Epidermal melanocyte (primary cell): Measurements from ENCODE around the gene HES4.
A peak's percentile ranks its signal among the peaks of the same experiment; 100 is the strongest.

Experiments used
- DNase-seq: peaks from one replicate; pipeline ENCODE4 v3.0.0; 2011; ENCODE audit warnings: low spot score; ENCODE audit not compliant: insufficient read length

Gene HES4, protein sequence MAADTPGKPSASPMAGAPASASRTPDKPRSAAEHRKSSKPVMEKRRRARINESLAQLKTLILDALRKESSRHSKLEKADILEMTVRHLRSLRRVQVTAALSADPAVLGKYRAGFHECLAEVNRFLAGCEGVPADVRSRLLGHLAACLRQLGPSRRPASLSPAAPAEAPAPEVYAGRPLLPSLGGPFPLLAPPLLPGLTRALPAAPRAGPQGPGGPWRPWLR

DNA sequence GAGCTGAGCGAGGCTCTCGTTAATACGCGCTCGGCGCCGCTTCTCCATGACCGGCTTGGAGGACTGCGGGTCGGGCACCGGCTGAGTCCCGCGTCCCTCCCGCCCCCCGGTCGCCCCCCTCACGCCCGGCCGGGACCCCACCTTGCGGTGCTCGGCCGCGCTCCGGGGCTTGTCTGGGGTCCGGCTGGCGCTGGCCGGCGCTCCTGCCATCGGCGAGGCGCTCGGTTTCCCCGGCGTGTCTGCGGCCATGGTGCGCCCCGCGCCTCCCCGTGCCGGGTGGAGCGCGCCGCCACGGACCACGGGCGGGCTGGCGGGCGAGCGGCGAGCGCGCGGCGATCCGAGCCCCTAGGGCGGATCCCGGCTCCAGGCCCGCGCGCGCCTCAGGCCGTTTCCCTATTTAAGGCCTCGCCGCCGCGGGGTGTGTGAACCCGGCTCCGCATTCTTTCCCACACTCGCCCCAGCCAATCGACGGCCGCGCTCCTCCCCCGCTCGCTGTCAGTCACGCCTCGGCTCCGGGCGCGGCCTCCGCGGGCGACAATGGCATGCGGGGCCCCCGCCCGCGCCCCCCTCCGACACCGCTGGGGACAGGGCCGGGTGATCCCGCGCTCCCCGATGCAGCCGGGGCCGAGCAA lies at the start of gene HES4:
Gene HES4 (minus strand): TSS at position 373 of the 632 bp plus-strand sequence. CDS start 124 bp downstream, at position 249.
- peak; percentile 86 for DNase-seq

DNA sequence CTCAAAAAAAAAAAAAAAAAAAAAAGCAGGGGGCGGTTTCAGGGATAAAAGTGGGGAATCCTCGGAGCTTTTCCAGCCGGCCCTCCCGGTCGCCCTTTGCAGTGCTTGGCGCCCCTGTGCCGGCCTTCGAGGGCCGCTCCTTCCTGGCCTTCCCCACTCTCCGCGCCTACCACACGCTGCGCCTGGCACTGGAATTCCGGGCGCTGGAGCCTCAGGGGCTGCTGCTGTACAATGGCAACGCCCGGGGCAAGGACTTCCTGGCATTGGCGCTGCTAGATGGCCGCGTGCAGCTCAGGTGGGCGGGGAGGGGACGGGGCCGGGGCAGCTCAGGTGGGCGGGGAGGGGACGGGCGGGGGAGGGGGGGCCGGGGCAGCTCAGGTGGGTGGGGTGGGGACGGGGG lies 48.9 kb upstream of the HES4 start:
- no peak for DNase-seq

DNA sequence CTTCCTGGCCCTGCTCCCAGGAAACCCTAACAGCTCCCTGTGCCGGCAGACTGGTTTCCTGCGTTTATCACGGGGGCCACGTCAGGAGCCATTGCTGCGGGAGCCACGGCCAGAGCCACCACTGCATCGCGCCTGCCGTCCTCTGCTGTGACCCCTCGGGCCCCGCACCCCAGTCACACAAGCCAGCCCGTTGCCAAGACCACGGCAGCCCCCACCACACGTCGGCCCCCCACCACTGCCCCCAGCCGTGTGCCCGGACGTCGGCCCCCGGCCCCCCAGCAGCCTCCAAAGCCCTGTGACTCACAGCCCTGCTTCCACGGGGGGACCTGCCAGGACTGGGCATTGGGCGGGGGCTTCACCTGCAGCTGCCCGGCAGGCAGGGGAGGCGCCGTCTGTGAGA lies 48.1 kb upstream of the HES4 start:
- DNase-seq = no peak

DNA sequence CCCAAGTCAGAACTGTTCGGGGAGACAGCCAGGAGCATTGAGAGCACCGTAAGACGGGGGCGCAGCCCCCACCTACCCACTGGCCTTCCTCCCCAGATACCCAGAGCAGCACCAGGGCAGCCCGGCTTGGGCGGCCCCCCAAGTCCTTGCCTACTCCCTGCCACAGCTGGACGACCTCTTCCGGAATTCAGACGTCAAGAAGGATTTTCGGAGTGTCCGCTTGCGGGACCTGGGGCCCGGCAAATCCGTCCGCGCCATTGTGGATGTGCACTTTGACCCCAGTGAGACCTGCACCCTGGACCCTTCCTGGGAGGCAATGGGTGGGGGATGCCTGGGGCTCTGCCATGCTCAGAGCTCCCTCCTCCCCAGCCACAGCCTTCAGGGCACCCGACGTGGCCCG lies 47.5 kb upstream of the HES4 start:
- DNase-seq = no peak

DNA sequence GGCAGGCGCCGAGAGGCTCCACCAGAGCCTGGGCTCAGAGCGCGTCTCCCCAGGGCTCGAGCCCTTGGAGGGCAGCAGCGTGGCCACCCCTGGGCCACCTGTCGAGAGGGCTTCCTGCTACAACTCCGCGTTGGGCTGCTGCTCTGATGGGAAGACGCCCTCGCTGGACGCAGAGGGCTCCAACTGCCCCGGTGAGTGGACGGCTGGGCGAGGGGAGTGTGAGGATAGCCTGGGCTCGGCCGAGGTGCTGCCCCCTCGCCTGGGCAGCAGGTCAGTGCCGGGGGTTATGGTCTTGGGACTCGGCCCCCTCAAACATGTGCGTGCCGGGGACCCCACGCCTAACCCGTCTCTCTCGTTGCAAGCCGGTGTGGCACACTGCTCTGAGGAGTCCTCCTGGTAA lies 46.9 kb upstream of the HES4 start:
- DNase-seq = no peak

DNA sequence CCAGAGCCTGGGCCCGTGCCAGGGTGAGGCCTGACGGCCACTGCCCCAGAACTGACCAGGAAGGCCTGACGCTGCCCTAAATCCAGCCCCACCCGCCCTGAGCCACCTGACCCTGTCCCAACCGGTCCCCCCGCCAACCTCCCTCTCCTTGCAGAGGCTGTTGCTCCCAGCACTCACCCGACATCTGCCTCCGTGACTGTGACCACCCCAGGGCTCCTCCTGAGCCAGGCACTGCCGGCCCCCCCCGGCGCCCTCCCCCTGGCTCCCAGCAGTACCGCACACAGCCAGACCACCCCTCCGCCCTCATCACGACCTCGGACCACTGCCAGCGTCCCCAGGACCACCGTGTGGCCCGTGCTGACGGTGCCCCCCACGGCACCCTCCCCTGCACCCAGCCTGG lies 46.3 kb upstream of the HES4 start:
- no peak for DNase-seq

DNA sequence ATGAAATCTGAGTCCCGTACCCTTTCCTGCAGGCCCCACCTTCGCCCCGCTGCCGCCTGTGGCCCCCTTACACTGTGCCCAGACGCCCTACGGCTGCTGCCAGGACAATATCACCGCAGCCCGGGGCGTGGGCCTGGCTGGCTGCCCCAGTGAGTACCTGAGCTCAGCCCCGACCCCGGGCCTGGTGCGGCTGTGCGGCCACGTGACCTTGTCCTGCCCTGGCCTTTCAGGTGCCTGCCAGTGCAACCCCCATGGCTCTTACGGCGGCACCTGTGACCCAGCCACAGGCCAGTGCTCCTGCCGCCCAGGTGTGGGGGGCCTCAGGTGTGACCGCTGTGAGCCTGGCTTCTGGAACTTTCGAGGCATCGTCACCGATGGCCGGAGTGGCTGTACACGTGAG lies 45.2 kb upstream of the HES4 start:
- no peak for DNase-seq

DNA sequence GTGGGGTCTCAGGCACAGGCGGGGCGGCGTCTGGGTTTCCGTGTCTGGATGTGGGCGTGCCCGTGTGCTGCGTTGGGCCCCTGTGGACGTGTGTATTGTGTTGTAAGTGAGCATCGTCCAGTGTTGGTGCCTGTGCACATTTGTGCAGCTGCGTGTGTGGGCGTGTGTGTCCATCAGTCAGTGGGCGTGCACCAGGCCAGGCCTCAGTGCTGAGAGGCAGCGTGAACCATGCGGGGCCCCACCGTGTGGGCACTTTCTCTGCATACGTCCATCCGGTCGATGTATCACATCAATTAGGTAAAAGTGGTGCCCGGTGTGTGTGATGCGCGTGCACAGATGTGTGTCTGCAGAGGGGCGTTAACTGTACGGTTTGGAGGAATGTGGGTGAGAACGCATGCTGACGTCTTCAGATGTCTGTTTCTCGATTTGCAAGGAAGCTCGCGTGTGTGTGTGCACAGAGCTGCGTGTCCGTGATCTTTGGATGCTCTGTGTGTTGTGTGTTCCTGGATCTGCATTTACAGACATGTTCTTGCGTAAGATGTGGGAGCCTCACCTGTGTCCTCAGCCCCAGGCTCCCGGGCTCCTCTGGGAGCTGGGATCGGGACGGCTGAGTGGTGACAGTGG lies 44.7 kb upstream of the HES4 start:
- DNase-seq = no peak

DNA sequence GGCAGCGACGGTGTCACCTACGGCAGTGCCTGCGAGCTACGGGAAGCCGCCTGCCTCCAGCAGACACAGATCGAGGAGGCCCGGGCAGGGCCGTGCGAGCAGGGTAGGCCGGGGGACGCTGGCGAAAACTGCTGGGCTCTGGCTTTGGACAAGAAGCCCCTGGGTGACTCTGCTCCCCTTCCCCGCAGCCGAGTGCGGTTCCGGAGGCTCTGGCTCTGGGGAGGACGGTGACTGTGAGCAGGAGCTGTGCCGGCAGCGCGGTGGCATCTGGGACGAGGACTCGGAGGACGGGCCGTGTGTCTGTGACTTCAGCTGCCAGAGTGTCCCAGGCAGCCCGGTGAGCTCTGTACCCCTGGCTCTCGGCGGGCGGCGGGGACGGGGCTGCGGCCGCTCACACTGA lies 44.0 kb upstream of the HES4 start:
- no peak for DNase-seq

DNA sequence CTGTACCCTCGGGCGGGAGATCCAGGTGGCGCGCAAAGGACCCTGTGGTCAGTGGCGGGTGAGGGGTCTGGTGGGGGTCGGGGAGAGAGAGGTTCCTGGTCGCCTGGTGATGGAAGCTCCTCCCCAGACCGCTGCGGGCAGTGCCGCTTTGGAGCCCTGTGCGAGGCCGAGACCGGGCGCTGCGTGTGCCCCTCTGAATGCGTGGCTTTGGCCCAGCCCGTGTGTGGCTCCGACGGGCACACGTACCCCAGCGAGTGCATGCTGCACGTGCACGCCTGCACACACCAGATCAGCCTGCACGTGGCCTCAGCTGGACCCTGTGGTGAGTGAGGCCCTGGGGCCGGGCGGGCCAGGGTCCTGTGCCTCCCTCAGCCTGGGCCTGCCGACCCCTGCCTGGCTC lies 43.5 kb upstream of the HES4 start:
- DNase-seq = no peak

DNA sequence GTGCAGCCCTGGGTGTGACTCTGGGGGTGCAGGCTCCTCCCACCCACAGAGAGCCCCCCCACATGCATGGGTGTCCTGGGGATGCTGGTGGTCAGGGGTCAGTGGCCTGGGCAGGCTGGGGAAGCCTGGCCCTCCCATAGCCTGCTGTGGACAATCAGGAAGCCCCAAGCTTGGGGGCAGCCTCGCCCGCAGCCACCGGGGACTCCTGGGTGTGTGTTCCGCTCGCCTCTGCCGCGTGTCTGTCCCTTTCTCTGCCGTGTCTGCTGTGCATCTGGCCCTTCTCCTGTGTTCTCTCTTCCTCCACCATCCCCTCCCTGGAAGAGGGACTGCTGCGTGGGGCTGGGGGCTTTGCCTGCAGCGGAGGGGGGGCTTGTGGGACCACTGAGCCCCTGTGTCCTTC lies 42.9 kb upstream of the HES4 start:
- DNase-seq = no peak

DNA sequence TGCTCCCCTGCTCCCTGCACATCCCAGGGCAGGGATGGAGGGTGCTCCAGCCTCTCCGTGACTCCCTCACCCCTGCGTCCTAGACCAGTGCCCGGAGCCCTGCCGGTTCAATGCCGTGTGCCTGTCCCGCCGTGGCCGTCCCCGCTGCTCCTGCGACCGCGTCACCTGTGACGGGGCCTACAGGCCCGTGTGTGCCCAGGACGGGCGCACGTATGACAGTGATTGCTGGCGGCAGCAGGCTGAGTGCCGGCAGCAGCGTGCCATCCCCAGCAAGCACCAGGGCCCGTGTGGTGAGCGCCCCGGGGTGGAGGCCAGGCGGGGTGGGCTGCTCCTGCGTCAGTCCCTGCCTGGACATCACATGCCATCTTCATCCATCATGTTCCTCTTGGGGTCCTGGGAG lies 42.0 kb upstream of the HES4 start:
- no peak for DNase-seq

DNA sequence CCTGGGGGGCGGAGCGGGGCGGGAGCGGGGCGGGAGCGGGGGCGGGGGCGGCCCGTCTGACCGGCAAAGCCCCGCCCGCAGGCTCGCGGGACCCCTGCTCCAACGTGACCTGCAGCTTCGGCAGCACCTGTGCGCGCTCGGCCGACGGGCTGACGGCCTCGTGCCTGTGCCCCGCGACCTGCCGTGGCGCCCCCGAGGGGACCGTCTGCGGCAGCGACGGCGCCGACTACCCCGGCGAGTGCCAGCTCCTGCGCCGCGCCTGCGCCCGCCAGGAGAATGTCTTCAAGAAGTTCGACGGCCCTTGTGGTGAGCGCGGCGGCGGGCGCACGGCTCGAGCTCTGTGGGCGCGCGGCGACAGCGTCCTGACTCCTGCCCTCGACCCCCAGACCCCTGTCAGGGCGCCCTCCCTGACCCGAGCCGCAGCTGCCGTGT lies 41.2 kb upstream of the HES4 start:
- DNase-seq = no peak

DNA sequence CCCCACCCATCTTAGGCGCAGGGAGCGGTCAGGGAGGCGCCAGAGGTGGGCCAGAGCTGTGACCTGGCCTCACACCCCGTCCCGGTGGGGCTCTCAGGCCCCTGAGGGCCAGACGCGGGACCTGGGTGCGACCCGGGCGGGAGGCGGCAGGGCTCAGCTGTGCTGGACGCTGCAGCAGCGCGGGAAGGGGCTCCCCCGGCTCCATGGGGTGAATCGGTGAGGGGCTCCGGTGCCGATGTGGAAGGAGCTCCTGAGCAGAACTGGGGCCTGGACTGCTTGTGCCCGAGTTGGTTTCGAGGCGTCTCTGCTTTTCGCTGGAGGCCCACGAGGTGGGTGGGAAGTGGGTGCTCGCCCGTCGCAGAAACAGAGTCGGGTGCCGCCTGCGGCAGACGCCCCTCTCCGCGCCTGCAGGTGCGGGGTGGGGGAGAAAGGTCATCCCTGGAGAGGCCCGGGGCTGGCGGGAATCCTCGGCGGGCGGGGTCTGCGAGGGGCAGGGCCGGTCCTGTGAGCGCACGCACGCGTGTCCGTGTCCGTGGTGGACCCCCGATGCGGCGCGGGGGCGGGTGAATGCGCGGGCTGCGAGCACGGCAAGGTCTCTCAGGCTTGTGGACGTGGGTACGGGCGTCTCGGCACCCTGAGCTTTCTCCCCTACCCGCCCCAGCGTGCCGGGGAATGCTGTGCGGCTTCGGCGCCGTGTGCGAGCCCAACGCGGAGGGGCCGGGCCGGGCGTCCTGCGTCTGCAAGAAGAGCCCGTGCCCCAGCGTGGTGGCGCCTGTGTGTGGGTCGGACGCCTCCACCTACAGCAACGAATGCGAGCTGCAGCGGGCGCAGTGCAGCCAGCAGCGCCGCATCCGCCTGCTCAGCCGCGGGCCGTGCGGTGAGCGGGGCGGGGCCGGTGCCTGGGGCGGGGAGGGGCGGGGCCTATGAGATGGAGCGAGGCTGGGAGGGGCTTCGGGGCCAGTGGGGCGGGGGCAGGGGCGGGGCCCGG lies 40.4 kb upstream of the HES4 start:
- peak; percentile 93 for DNase-seq

DNA sequence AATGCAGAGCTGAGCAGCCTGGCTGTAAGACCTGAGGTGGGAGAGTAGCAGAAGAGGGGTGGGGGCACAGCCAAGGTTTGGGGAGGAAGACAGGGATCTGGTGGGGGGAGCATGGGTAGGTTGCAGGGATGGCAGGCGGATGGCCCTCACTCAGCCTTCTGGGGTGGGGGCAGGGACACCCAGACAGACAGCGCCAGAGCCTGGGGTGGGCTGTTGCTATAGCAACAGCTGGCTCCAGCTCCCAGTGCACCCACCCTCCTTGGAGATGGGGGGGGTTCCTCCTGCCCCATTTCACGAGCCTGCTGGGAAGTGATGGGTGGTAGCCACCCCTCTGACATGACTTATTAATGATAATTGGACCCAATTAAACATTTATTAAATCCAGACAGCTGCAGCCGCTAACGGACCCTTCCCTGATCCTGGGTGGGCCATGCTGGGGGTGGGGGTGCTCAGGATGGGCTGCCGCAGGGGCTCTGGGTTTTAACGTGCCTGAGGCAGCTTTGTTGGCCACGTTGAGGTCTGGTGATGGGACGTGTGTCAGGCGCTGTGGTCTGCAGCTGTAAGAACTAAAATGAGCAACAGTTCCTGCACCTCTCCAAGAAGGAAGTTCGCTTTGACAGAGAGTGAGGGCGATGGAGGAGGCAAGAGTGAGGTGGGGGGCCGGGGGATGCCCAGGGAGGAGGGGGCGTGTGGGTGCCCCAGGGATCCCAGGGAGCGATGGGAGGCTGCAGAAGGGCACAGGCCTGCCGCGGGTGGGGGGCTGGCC lies 39.4 kb upstream of the HES4 start:
- DNase-seq = no peak

DNA sequence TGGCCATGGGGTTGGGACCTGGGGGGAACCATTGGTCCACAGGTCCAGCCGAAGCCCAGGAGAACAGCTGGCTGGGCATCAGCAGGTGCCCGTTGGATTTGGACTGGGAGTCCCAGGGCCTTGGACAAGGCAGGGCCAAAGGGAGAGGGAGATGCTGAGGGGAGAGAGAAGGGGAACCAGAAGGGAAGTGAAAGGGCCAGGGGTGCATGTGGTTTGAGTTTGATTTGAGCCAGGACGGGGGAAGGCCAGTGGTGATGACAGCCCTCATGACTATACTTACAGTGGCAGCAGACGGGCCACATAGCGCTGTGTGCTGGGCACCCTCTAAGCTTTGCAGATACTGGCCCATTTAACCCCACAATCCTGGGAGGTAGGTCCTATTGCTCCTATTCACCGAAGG lies 38.8 kb upstream of the HES4 start:
- no peak for DNase-seq

DNA sequence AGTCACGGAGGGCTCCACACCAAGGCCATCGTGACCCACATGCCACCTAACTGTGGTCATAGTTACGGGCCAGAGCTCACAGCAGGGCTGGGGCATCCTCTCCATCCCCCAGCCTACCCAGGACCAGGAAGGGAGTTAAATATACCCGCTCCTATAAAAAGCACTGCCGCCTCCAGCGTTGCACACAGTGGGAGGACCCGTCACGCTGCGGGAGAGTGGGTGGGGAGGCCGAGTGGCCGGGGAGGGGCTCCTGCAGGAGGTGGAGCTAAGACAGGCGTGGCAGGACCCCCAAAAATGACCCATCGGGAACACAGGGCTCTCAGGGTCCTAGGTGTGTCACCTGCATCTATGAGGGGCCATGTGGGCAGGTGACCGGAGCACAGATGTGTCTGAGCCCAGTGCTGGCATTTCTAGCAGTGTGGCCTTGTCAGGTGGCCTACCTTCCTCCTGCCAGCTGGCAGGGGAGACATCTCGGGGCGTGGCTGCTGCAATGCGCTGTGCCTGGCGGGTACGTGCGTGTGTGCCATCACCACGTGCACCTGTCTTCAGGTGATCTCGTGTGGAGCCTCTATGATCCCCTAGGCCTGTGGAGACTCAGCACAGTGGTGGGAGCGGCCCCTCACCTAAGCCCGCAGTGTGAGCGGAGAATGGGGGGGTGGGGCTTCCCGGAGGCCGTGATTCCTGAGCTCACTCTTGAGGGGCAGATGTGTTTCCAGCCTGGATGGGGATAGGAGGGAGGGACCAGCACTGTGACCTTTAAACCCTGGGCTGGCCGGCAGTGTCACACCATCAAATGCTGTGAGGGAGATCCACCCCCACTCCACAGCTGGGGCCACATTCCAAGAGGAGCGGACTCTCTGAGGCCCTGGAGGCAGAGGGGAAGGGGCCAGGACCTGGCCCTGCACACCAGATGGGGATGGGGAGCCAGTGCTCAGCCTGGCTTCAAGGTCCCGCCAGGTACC lies 37.8 kb upstream of the HES4 start:
- no peak for DNase-seq

DNA sequence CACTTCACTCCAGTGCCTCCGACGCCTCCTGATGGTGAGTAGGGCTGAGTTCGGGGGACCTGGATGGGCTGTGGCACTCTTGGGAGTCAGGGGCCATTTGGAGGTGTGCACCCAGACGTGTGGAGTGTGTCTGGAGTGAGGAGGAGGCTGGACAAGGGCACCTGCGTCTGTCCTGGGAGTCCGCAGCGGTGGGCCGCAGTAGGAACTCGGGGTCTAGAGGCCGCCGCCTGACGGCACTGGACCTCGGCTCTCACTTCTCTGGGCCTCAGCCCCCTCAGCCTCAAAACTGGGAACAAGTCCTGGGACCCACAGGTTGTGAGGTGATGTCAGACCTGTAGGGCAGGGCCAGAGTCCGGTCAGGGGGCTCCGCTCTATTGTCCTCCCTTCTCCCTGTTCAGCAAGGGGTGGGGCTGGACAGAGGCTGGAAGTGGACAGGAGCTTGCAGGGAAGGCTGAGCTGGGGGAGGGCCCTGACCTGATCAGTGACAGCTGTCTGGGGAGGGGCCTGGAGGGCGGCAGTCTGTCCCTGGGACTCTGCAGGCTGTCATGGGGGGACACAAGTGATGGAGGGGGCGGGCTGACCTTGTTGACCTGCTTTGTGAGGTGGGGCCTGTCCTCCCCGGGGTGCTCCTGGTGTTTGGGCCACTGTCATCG lies 35.5 kb upstream of the HES4 start:
- DNase-seq = no peak

DNA sequence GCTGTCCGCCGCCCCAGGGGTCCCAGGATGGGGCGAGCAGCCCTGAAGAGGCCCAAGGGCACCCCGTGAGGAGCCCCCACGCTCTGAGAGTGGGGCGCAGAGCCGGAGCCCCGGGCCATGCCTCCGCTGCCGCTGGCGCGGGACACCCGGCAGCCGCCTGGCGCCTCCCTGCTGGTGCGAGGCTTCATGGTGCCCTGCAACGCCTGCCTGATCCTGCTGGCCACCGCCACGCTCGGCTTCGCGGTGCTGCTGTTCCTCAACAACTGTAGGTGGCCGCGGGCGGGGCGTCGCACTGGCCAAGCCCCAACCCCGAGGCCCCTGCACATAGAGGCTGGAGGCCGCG lies 34.5 kb upstream of the HES4 start:
- DNase-seq = no peak
